SK-N-SH treated with all-trans-retinoic acid at 6 μM for 48 hours (cell line): ENCODE results near the gene GRIK4.

Experiments
- ATAC-seq: fragments of 200-7000 bp; cut with Tn5 transposase; 3 replicates; pipeline ENCODE4 v1.9.1; 2020; ENCODE audit warnings: mild to moderate bottlenecking, moderate library complexity
- ARNTL ChIP-seq: fragments of 450-650 bp; formaldehyde crosslinking; IDR thresholded peaks from 2 replicates; pipeline ENCODE4 v1.5.0; 2020; ENCODE audit warnings: low read depth, mild to moderate bottlenecking, moderate library complexity, borderline replicate concordance
- CREB5 ChIP-seq: fragments of 250-450 bp; sonication (Bioruptor Pico); IDR thresholded peaks from 2 replicates; pipeline ENCODE4 v1.5.1; 2020; ENCODE audit warnings: low read depth, mild to moderate bottlenecking, moderate library complexity
- CSDC2 ChIP-seq: fragments of 250-450 bp; sonication (Bioruptor Pico); IDR thresholded peaks from 2 replicates; pipeline ENCODE4 v1.5.0; 2020; ENCODE audit warnings: mild to moderate bottlenecking, moderate library complexity
- CSRNP3 ChIP-seq: fragments of 250-450 bp; sonication (Bioruptor Pico); IDR thresholded peaks from 2 replicates; pipeline ENCODE4 v1.5.1; 2021; ENCODE audit warnings: mild to moderate bottlenecking, moderate library complexity
- ESRRG ChIP-seq: fragments of 250-450 bp; sonication (Bioruptor Pico); IDR thresholded peaks from 2 replicates; pipeline ENCODE4 v1.6.1; 2021; ENCODE audit warnings: mild to moderate bottlenecking
- ISL1 ChIP-seq: fragments of 250-450 bp; sonication (Bioruptor Pico); IDR thresholded peaks from 2 replicates; pipeline ENCODE4 v2.1.2; 2022; ENCODE audit warnings: mild to moderate bottlenecking, moderate library complexity
- OSR1 ChIP-seq: fragments of 250-450 bp; sonication (Bioruptor Pico); IDR thresholded peaks from 2 replicates; pipeline ENCODE4 v1.8.0; 2022; ENCODE audit warnings: moderate library complexity, mild to moderate bottlenecking, inconsistent platforms
- POU6F1 ChIP-seq: fragments of 250-450 bp; sonication (Bioruptor Pico); IDR thresholded peaks from 2 replicates; pipeline ENCODE4 v1.8.0; 2021; ENCODE audit warnings: low read depth, mild to moderate bottlenecking, moderate library complexity, borderline replicate concordance
- PPARA ChIP-seq: fragments of 250-450 bp; sonication (Bioruptor Pico); IDR thresholded peaks from 2 replicates; pipeline ENCODE4 v1.5.0; 2020; ENCODE audit warnings: mild to moderate bottlenecking, borderline replicate concordance
- RARB ChIP-seq: fragments of 250-450 bp; sonication (Bioruptor Pico); IDR thresholded peaks from 2 replicates; pipeline ENCODE4 v1.8.0; 2021; ENCODE audit warnings: mild to moderate bottlenecking, moderate library complexity
- SNAI2 ChIP-seq: fragments of 250-450 bp; sonication (Bioruptor Pico); IDR thresholded peaks from 2 replicates; pipeline ENCODE4 v1.5.0; 2020; ENCODE audit warnings: mild to moderate bottlenecking, moderate library complexity
- TCF4 ChIP-seq: fragments of 250-450 bp; sonication (Bioruptor Pico); IDR thresholded peaks from 2 replicates; pipeline ENCODE4 v1.8.0; 2021; ENCODE audit warnings: mild to moderate bottlenecking, moderate library complexity, borderline replicate concordance
- TOX ChIP-seq: fragments of 250-450 bp; sonication (Bioruptor Pico); IDR thresholded peaks from 2 replicates; pipeline ENCODE4 v1.8.0; 2021; ENCODE audit warnings: mild to moderate bottlenecking, moderate library complexity, borderline replicate concordance
- TSHZ2 ChIP-seq: fragments of 250-450 bp; sonication (Bioruptor Pico); IDR thresholded peaks from 2 replicates; pipeline ENCODE4 v1.5.0; 2020; ENCODE audit warnings: mild to moderate bottlenecking, moderate library complexity
- ZC3H10 ChIP-seq: fragments of 250-450 bp; sonication (Bioruptor Pico); IDR thresholded peaks from 2 replicates; pipeline ENCODE4 v1.5.1; 2021; ENCODE audit warnings: mild to moderate bottlenecking, moderate library complexity
- ZFP3 ChIP-seq: fragments of 250-450 bp; sonication (Bioruptor Pico); IDR thresholded peaks from 2 replicates; pipeline ENCODE4 v1.5.0; 2020; ENCODE audit warnings: mild to moderate bottlenecking, moderate library complexity
- ZFP30 ChIP-seq: fragments of 450-650 bp; formaldehyde crosslinking; IDR thresholded peaks from 2 replicates; pipeline ENCODE4 v1.5.0; 2022; ENCODE audit warnings: mild to moderate bottlenecking, moderate library complexity
- ZNF70 ChIP-seq: fragments of 450-650 bp; formaldehyde crosslinking; IDR thresholded peaks from 2 replicates; pipeline ENCODE4 v1.5.0; 2020; ENCODE audit warnings: mild to moderate bottlenecking, moderate library complexity
- ZNF8 ChIP-seq: fragments of 450-650 bp; formaldehyde crosslinking; IDR thresholded peaks from 2 replicates; pipeline ENCODE4 v1.5.0; 2020; ENCODE audit warnings: mild to moderate bottlenecking, moderate library complexity

The GRIK4 gene

GRCh38 chr11:120940160-120940848 is 428.8 kb downstream of the GRIK4 start:
- ATAC-seq: no peak
- TF ChIP-seq ARNTL (CRISPR knock-in tag) (no peak), SNAI2 (CRISPR knock-in tag) (no peak), PPARA (CRISPR knock-in tag) (no peak), ZFP3 (CRISPR knock-in tag) (no peak), POU6F1 (CRISPR knock-in tag) (no peak), ZFP30 (CRISPR knock-in tag) (no peak), ZC3H10 (CRISPR knock-in tag) (no peak), TSHZ2 (no peak), TOX (CRISPR knock-in tag) (no peak), CSRNP3 (CRISPR knock-in tag) (no peak), CREB5 (CRISPR knock-in tag) (no peak), CSDC2 (no peak), TCF4 (CRISPR knock-in tag) (no peak), OSR1 (CRISPR knock-in tag) (no peak), ZNF8 (CRISPR knock-in tag) (no peak), ISL1 (no peak), RARB (no peak)

GRCh38 chr11:120941000-120941399 is 429.5 kb downstream of the GRIK4 start:
- no peak for TF ChIP-seq RARB
- TF ChIP-seq OSR1 (CRISPR knock-in tag): no peak
- TF ChIP-seq POU6F1 (CRISPR knock-in tag): no peak
- TF ChIP-seq CSRNP3 (CRISPR knock-in tag): no peak
- TF ChIP-seq ISL1: no peak
- TF ChIP-seq ZC3H10 (CRISPR knock-in tag): no peak
- TF ChIP-seq PPARA (CRISPR knock-in tag): no peak
- no peak for TF ChIP-seq CSDC2
- TF ChIP-seq TSHZ2: no peak
- no peak for TF ChIP-seq ZNF70 (CRISPR knock-in tag)
- no peak for TF ChIP-seq TOX (CRISPR knock-in tag)
- no peak for TF ChIP-seq SNAI2 (CRISPR knock-in tag)
- no peak for TF ChIP-seq ZNF8 (CRISPR knock-in tag)
- TF ChIP-seq CREB5 (CRISPR knock-in tag): no peak
- TF ChIP-seq ESRRG (CRISPR knock-in tag): no peak
- no peak for ATAC-seq
